ENCODE results near the gene TMCC1. TPM values are rescaled to one million over a fixed set of nuclear protein-coding genes. Genes with fewer than 3 reads are reported as not detected.

The TMCC1 gene
- total RNA-seq, 1 donor from 2014 or later = 33.9 TPM

- DNase-seq (ENCODE audit: low spot score) (no peak), ATAC-seq (no peak)
Observed at GRCh38 chr3:129603991-129604749, 289.3 kb downstream of the TMCC1 start.

DNA sequence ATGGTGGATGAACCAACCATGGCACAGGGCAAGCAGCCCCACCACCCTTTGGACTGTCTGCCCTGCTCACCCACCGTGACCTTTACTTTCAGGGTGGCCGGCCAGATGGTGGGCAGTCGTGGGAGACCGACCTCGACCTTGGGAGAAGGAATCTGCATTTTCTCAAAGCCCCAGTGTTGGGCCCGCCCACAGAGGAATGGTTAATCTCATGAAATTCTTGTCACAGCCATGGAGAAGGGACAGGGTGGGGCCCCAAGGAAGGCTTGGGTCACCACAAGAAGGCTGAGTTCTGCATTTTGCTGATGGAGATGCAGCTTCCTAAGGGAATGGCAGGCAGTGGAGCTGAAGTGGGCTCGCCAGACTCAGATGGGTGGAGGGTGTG is 290.0 kb downstream of the TMCC1 start:
- DNase-seq (ENCODE audit: low spot score) (no peak), ATAC-seq (no peak)

DNA sequence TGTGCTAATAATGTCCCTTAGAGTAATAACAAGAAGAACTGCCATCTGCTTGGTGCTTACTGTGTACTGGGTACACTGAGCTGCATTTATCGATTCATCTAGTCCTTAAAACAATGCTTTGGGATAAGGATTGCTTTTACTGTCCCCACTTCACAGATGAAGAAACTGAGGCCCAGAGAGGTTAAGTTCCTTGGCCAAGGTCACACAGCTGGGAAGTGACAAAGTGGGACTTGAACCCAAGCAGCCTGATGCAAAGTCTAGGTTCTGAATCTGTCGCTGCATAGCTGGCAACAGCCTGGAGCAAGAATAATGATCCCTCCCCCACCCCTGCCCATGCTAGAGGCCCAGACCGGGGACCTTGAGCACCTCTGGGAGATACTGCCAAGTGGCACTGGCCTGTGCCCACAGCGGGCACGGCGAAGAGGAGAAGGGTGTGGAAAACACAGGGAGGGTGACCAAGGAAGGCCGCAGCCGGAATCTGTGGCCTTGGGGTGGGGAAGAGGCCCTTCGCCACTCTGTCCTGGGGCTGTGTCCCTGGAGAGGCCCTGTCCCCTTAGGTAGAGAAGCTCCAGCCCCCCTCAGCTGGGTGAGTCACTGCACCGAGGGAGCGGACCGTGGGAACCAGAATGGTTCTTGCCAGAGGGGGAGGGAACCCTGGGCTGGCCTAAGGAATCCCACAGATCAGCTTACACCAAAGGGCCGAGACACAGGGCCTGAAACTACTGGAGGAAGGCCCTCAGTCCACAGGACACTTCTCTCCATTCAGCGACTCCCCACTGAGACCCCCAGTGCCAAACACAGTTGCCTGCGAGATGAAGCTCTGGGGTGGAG is 290.6 kb downstream of the TMCC1 start:
- ATAC-seq = no peak
- no peak for DNase-seq (ENCODE audit: low spot score)

DNA sequence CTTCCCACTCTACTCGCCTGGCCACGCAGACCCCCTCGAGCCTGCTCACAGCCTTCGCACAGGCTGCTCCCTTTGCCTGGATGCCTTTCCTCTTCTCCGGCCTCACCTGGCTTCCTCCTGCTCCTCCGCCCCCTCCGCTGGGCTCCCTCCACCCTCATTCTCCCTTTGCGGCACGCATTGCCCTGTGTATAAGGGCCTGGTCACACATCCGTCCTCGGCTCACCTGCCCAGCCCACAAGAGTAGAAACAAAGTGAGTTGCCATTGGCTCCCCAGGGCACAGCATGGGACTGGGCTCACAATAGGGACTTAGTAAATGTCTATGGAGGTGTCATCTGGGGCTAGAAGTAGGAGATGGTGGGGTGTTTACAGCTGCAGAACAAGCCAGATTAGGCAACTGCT is 291.2 kb downstream of the TMCC1 start:
- no peak for DNase-seq (ENCODE audit: low spot score)

GRCh38 chr3:129601713-129602112 is 291.8 kb downstream of the TMCC1 start:
- no peak for ATAC-seq
- DNase-seq (ENCODE audit: low spot score) = no peak

More for the DNA sequence above, 291.2 kb downstream of the TMCC1 start:
- ATAC-seq = no peak

DNA sequence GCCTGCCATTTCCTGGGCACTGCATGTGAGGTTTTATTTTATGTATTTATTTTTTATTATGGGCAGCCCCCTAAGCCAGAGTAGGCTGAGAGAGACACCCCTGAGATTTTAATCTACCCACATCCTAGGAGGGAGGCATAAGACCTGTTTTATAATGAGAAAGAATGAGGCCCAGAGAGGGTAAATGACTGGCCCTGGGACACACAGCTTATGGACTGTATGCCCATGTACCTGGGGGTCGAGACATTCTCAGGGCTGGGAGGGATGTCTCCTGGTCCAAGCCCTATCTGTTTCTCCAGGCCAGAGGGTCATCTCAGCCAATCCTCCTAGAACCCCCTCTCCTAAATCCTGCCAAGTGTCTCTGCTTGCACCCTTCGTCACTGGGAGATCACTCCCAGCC is 293.2 kb downstream of the TMCC1 start:
- DNase-seq (ENCODE audit: low spot score) (no peak), ATAC-seq (no peak)

DNA sequence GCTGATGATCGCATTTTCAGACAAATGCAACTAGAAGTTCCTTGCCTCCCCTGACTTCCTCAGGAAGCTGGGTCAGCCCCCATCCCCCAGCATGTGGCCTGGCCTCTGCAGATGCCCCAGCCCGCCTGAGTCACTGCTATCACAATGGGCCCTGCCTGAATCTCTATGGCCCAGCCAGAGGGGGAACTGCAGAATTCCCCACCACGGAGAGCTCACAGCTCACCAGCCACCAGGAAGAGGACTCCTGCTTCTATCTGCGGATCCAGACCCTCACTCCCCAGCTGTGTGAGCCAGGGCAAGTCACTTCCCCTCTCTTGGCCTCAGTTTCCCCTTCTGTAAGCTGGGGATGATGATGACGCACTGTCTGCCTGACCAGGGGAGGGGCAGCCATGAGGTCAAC is 293.9 kb downstream of the TMCC1 start:
- ATAC-seq = peak; percentile 44
- DNase-seq (ENCODE audit: low spot score) = no peak

- ATAC-seq (no peak), DNase-seq (ENCODE audit: low spot score) (no peak)
Observed at GRCh38 chr3:129599073-129599472, 294.4 kb downstream of the TMCC1 start.

- DNase-seq (ENCODE audit: low spot score) = no peak
- no peak for ATAC-seq
Observed at GRCh38 chr3:129598484-129598883, 295.0 kb downstream of the TMCC1 start.

- DNase-seq (ENCODE audit: low spot score) = no peak
- no peak for ATAC-seq
Observed at GRCh38 chr3:129598000-129598381, 295.5 kb downstream of the TMCC1 start.

Other genes with a start within 250 kb of the TMCC1 start
- not detected for gene TRH, start 81.0 kb upstream of the TMCC1 start, total RNA-seq
- gene ALG1L2, start 188.1 kb upstream of the TMCC1 start, total RNA-seq = 0.78 TPM